Pancreas (tissue), 10 donors: ENCODE measurements around the gene ATPAF1. TPM values are rescaled to one million over a fixed set of nuclear protein-coding genes. Genes with fewer than 3 reads are reported as not detected.

Experiments used
- ATAC-seq, 4 donors: fragments of 200-7000 bp; cut with Tn5 transposase; one replicate each; pipeline versions ENCODE4 v1.8.0 to v1.9.1; 2020; ENCODE audit warnings: mild to moderate bottlenecking in 4 of 4, moderate library complexity in 4 of 4
- DNase-seq, 6 donors: peaks; one replicate each; pipeline ENCODE4 v3.0.0-alpha.2; 2020
- FAIRE-seq: peaks from 2 replicates; lab custom pipeline; 2012; peaks lifted over from hg19 to GRCh38; lab: Jason Lieb, UNC
- H3K27ac ChIP-seq, 4 donors: fragments of 200-600 bp; sonication (generic); 1 replicate in 3 of 4; 2 replicates in 1 of 4; pipeline versions ENCODE4 v1.5.0 to v1.8.0; 2020
- H3K27me3 ChIP-seq, 4 donors: fragments of 200-600 bp; one replicate each; pipeline ENCODE4 v1.8.0; 2021
- H3K36me3 ChIP-seq, 3 donors: fragments of 200-600 bp; sonication (generic) in 1 of 3; one replicate each; pipeline versions ENCODE4 v1.5.0 to v1.8.0; 2020 to 2021
- H3K4me1 ChIP-seq, 3 donors: fragments of 200-600 bp; one replicate each; pipeline ENCODE4 v1.8.0; 2021
- H3K4me3 ChIP-seq, 4 donors: fragments of 200-600 bp; sonication (generic) in 2 of 4; one replicate each; pipeline versions ENCODE4 v1.5.0 to v1.8.0; 2020 to 2021
- H3K9me3 ChIP-seq, 4 donors: fragments of 200-600 bp; one replicate each; pipeline ENCODE4 v1.8.0; 2021
- CTCF ChIP-seq, 4 donors: fragments of 200-600 bp; sonication (generic) in 3 of 4; IDR thresholded peaks; one replicate each; pipeline versions ENCODE4 v1.5.0 to v1.8.0; 2021; ENCODE audit warnings: antibody characterized with exemption in 4 of 4
- WGBS, 2 donors: extraction: QIAGEN DNeasy Blood & Tissue Kit; methylation state at CpG; one replicate each; pipeline ENCODE4 v1.1.7; 2013; 5-methylcytosine and 5-hydroxymethylcytosine counted together
- intact Hi-C, 3 donors: fragments of 100-400 bp; cut with DNase I; formaldehyde crosslinking; loops; one replicate each; pipeline versions ENCODE4 v1.11.1 to v1.14.2; 2022
- polyA plus RNA-seq, 2 donors: library from polyadenylated mRNA; stranded (reverse); fragments of 200-250 nt; gene quantifications; one replicate each; pipeline ENCODE4 v1.2.3, GENCODE V29; 2013
- total RNA-seq, 6 donors: library from RNA; stranded (reverse); fragmentation: NEBNext Ultra II Directional in 4 of 6; extraction: Animal tissue kit (Norgen Biotek cat#: 25700) in 4 of 6; gene quantifications; one replicate each; pipeline versions ENCODE4 v1.2.1 to v1.2.4, GENCODE V29; 2021 to 2023
- donor health status: healthy with polysubstance abuse.
- donor health status: DM: no; HTN: no; CAD: no; lungs with moderate emphysema.
- donor health status: DM: no; HTN: no; CAD: no.
- donor health status: control.
- donor health status: control.
- donor health status: Bipolar disorder and iron deficiency.
- donor health status: DM: yes; HTN: yes; CAD: no.
- donor health status: DM: no; HTN: no; CAD: no.
- donor health status: DM: no; HTN: no; CAD: no.
- donor health status: DM: yes; HTN: yes; CAD: no.

The ATPAF1 gene
- total and polyA plus RNA-seq, 8 donors: 18.1 to 23.3 (median 21.5) TPM

- intact Hi-C loops: no loop called here
- DNase-seq (no peak), ATAC-seq (peak in 3 of 4 donors; percentile 20 to 40 (median 21)), FAIRE-seq (no peak)
- no peak for TF ChIP-seq CTCF (IDR thresholded peaks at IDR 0.05)
- Histone ChIP-seq H3K9me3 (no peaks in the 10 kb centered on the region), H3K4me1 (peaks cover 6 to 31% (median 23%) of the 10 kb centered on the region in 3 donors), H3K36me3 (peaks cover 0 to 22% (median 6%) of the 10 kb centered on the region in 3 donors), H3K4me3 (no peak overlapping the region), H3K27me3 (no peaks in the 10 kb centered on the region), H3K27ac (peak overlapping the region in 2 of 4 donors; percentile 20 to 36)
- WGBS, 2 donors: 30% methylated on average over 2 of the region's 2 CpGs
Observed at GRCh38 chr1:46689356-46689755, 21.2 kb upstream of the ATPAF1 start.

GRCh38 chr1:46687921-46688509 is 19.9 kb upstream of the ATPAF1 start:
- peaks cover 0 to 36% (median 12%) of the 10 kb centered on the region in 3 donors for H3K36me3 ChIP-seq
- FAIRE-seq: no peak
- H3K27me3 ChIP-seq: no peaks in the 10 kb centered on the region
- H3K4me3 ChIP-seq: no peak overlapping the region
- no peak for DNase-seq
- ATAC-seq: peak in 1 of 4 donors; percentile 4
- peaks cover 6 to 26% (median 23%) of the 10 kb centered on the region in 3 donors for H3K4me1 ChIP-seq
- H3K9me3 ChIP-seq: no peaks in the 10 kb centered on the region
- TF ChIP-seq CTCF (IDR thresholded peaks at IDR 0.05): no peak
- H3K27ac ChIP-seq: peak overlapping the region in 2 of 4 donors; percentile 48 to 64
- intact Hi-C loops: no loop called here
- WGBS, 2 donors: 56 to 59% methylated on average over 9 of the region's 9 CpGs

GRCh38 chr1:46687093-46687659 is 19.0 kb upstream of the ATPAF1 start:
- ATAC-seq (peak; percentile 84 to 95 (median 92)), DNase-seq (peak; percentile 83 to 93 (median 92)), FAIRE-seq (peak; percentile 88)
- Histone ChIP-seq H3K4me1 (peaks cover 6 to 25% (median 23%) of the 10 kb centered on the region in 3 donors), H3K27me3 (no peaks in the 10 kb centered on the region), H3K4me3 (no peak overlapping the region), H3K36me3 (peaks cover 0 to 44% (median 12%) of the 10 kb centered on the region in 3 donors), H3K27ac (peak overlapping the region in 2 of 4 donors; percentile 48 to 64), H3K9me3 (no peaks in the 10 kb centered on the region)
- 23 to 37% methylated on average over 2 of the region's 2 CpGs for WGBS, 2 donors
- intact Hi-C loops: no loop called here
- no peak for TF ChIP-seq CTCF (IDR thresholded peaks at IDR 0.05)

GRCh38 chr1:46686255-46686654 is 18.1 kb upstream of the ATPAF1 start:
- H3K4me1 ChIP-seq: peaks cover 6 to 28% (median 26%) of the 10 kb centered on the region in 3 donors
- FAIRE-seq: no peak

More at GRCh38 chr1:46686255-46686654, 18.1 kb upstream of the ATPAF1 start:
- Histone ChIP-seq H3K27ac (no peak overlapping the region), H3K9me3 (no peaks in the 10 kb centered on the region), H3K4me3 (no peak overlapping the region), H3K27me3 (no peaks in the 10 kb centered on the region), H3K36me3 (peaks cover 0 to 42% (median 12%) of the 10 kb centered on the region in 3 donors)
- no peak for ATAC-seq
- WGBS, 2 donors: 3 to 15% methylated on average over 1 of the region's 1 CpG
- intact Hi-C loops: no loop called here
- no peak for TF ChIP-seq CTCF (IDR thresholded peaks at IDR 0.05)
- no peak for DNase-seq
